H1 (cell line): ENCODE measurements around the gene PLIN1. TPM values are rescaled to one million over a fixed set of nuclear protein-coding genes. Genes with fewer than 3 reads are reported as not detected.
"Not testable (repeated sequence)": the region's sequence is repeated elsewhere in the genome, so short reads cannot be mapped to it uniquely, and the experiment has no call there.

ENCODE experiments used
- CTCF ChIA-PET: fragments of 300-600 bp; sonication (Branson Sonifier 250); formaldehyde crosslinking; loops from one replicate; lab custom pipeline; 2021; ENCODE audit not compliant: partially characterized antibody; lab: Charles Lee
- POLR2A ChIA-PET: fragments of 300-600 bp; sonication (Branson Sonifier 250); formaldehyde crosslinking; loops from one replicate; lab custom pipeline; 2021; ENCODE audit warnings: inconsistent platforms; ENCODE audit not compliant: partially characterized antibody; lab: Charles Lee
- DNase-seq, 2 experiments: peaks; one replicate each; pipeline versions ENCODE4 v3.0.0 to v3.0.0-alpha.2; 2010 to 2022; ENCODE audit warnings: low spot score in 2 of 2, low read depth in 1 of 2, mixed read lengths in 1 of 2
- FAIRE-seq: peaks from 2 replicates; lab custom pipeline; 2011; peaks lifted over from hg19 to GRCh38; lab: Jason Lieb, UNC
- H2AFZ ChIP-seq: 2 replicates; pipeline ENCODE4 v1.8.1; 2012; ENCODE audit warnings: low read length, inconsistent platforms
- H2AK5ac ChIP-seq: 2 replicates; pipeline ENCODE4 v1.6.1; 2013; ENCODE audit warnings: low read depth, low read length
- H2BK120ac ChIP-seq: replicated peaks from 2 replicates; pipeline ENCODE3; 2013; ENCODE audit warnings: low read depth, low read length, inconsistent platforms
- H2BK12ac ChIP-seq: 2 replicates; pipeline ENCODE4 v1.6.1; 2013; ENCODE audit warnings: low read depth, low read length
- H2BK15ac ChIP-seq: 2 replicates; pipeline ENCODE4 v1.6.1; 2013; ENCODE audit warnings: low read length
- H2BK20ac ChIP-seq: 2 replicates; pipeline ENCODE4 v1.6.1; 2013; ENCODE audit warnings: low read length
- H2BK5ac ChIP-seq: 2 replicates; pipeline ENCODE4 v1.6.1; 2013; ENCODE audit warnings: low read depth, low read length
- H3K14ac ChIP-seq: 2 replicates; pipeline ENCODE4 v1.6.1; 2013; ENCODE audit warnings: inconsistent platforms; ENCODE audit not compliant: insufficient read length
- H3K18ac ChIP-seq: 2 replicates; pipeline ENCODE4 v1.6.1; 2013; ENCODE audit warnings: low read length; ENCODE audit errors: extremely low read depth
- H3K23ac ChIP-seq: 2 replicates; pipeline ENCODE4 v1.6.1; 2013; ENCODE audit warnings: inconsistent platforms; ENCODE audit not compliant: insufficient read length
- H3K23me2 ChIP-seq: 2 replicates; pipeline ENCODE4 v1.6.1; 2013; ENCODE audit warnings: low read depth, low read length
- H3K27ac ChIP-seq: 2 replicates; pipeline ENCODE4 v1.6.1; 2011; ENCODE audit warnings: low read depth, low read length, inconsistent platforms
- H3K27me3 ChIP-seq, 4 experiments: replicated peaks in 1 of 4; 1 replicate in 1 of 4; 2 replicates in 3 of 4; pipeline versions ENCODE4 v1.6.1 to v1.8.1; 2011 to 2013; ENCODE audit warnings: low read length in 3 of 4, mild to moderate bottlenecking in 3 of 4, inconsistent platforms in 2 of 4, mixed read lengths in 2 of 4, moderate library complexity in 1 of 4; ENCODE audit not compliant: control insufficient read depth in 3 of 4, insufficient read depth in 3 of 4; ENCODE audit errors: extremely low read depth in 1 of 4
- H3K36me3 ChIP-seq, 4 experiments: 2 replicates each; pipeline versions ENCODE4 v1.6.1 to v1.8.1; 2011 to 2013; ENCODE audit warnings: mild to moderate bottlenecking in 4 of 4, low read length in 3 of 4, moderate library complexity in 2 of 4, control low read depth in 1 of 4, inconsistent platforms in 1 of 4; ENCODE audit not compliant: insufficient read depth in 4 of 4, control insufficient read depth in 2 of 4
- H3K4ac ChIP-seq: replicated peaks from 2 replicates; pipeline ENCODE3; 2013; ENCODE audit warnings: low read length, low read depth, mixed read lengths, inconsistent platforms; ENCODE audit not compliant: insufficient read length
- H3K4me1 ChIP-seq, 4 experiments: replicated peaks in 1 of 4; 1 replicate in 1 of 4; 2 replicates in 3 of 4; pipeline versions ENCODE4 v1.6.1 to v1.8.1; 2011 to 2013; ENCODE audit warnings: low read length in 3 of 4, inconsistent platforms in 2 of 4, mixed read lengths in 1 of 4; ENCODE audit not compliant: insufficient read depth in 4 of 4, control insufficient read depth in 3 of 4
- H3K4me2 ChIP-seq, 2 experiments: 2 replicates each; pipeline versions ENCODE4 v1.6.1 to v1.8.1; 2011 to 2013; ENCODE audit warnings: low read depth in 2 of 2, low read length in 2 of 2, control low read depth in 1 of 2, inconsistent platforms in 1 of 2, mild to moderate bottlenecking in 1 of 2; ENCODE audit not compliant: insufficient read depth in 1 of 2
- H3K4me3 ChIP-seq, 4 experiments: fragments of 200-600, 300-600 bp in 1 of 4; sonication (generic), shearing (Covaris generic), sonication (Bioruptor Twin) in 1 of 4; 2 replicates each; pipeline versions ENCODE4 v1.5.1 to v1.8.1; 2011 to 2016; ENCODE audit warnings: low read length in 4 of 4, low read depth in 3 of 4, control low read depth in 2 of 4, inconsistent platforms in 2 of 4, mild to moderate bottlenecking in 2 of 4, mixed read lengths in 1 of 4, moderate library complexity in 1 of 4; ENCODE audit not compliant: insufficient read depth in 2 of 4; ENCODE audit errors: extremely low read depth in 1 of 4
- H3K56ac ChIP-seq: replicated peaks from 2 replicates; pipeline ENCODE3; 2013; ENCODE audit warnings: low read depth, mild to moderate bottlenecking, mixed read lengths, low read length, inconsistent platforms; ENCODE audit not compliant: insufficient read length
- H3K79me1 ChIP-seq: 2 replicates; pipeline ENCODE4 v1.6.1; 2013; ENCODE audit warnings: low read depth, low read length, control low read depth
- H3K79me2 ChIP-seq, 2 experiments: 2 replicates each; pipeline versions ENCODE4 v1.6.1 to v1.8.1; 2012 to 2013; ENCODE audit warnings: low read length in 2 of 2, mild to moderate bottlenecking in 2 of 2, inconsistent platforms in 1 of 2; ENCODE audit not compliant: insufficient read depth in 2 of 2, control insufficient read depth in 1 of 2
- H3K9ac ChIP-seq, 4 experiments: replicated peaks in 1 of 4; 1 replicate in 1 of 4; 2 replicates in 3 of 4; pipeline versions ENCODE4 v1.6.1 to v1.8.1; 2011 to 2013; ENCODE audit warnings: low read depth in 3 of 4, low read length in 3 of 4, control low read depth in 2 of 4, mild to moderate bottlenecking in 2 of 4, moderate library complexity in 2 of 4, inconsistent platforms in 1 of 4; ENCODE audit errors: extremely low read depth in 1 of 4
- H3K9me3 ChIP-seq, 2 experiments: 2 replicates each; pipeline versions ENCODE4 v1.6.1 to v1.8.1; 2012 to 2013; ENCODE audit warnings: mild to moderate bottlenecking in 2 of 2, moderate library complexity in 2 of 2, control low read depth in 1 of 2, inconsistent platforms in 1 of 2, low read depth in 1 of 2, low read length in 1 of 2, mixed read lengths in 1 of 2; ENCODE audit not compliant: insufficient read depth in 2 of 2
- H4K20me1 ChIP-seq, 2 experiments: replicated peaks in 1 of 2; 2 replicates each; pipeline versions ENCODE3 to v1.8.1; 2011 to 2013; ENCODE audit warnings: inconsistent platforms in 2 of 2, low read length in 2 of 2, mild to moderate bottlenecking in 1 of 2; ENCODE audit not compliant: insufficient read depth in 2 of 2, control insufficient read depth in 1 of 2
- H4K5ac ChIP-seq: 2 replicates; pipeline ENCODE4 v1.6.1; 2013; ENCODE audit warnings: low read length, low read depth, mixed read lengths, inconsistent platforms; ENCODE audit not compliant: insufficient read length
- H4K8ac ChIP-seq: 2 replicates; pipeline ENCODE4 v1.8.0; 2013; ENCODE audit warnings: mild to moderate bottlenecking, moderate library complexity, low read length, inconsistent platforms; ENCODE audit not compliant: insufficient read depth; ENCODE audit errors: extremely low read depth
- H4K91ac ChIP-seq: replicated peaks from 2 replicates; pipeline ENCODE3; 2013; ENCODE audit warnings: low read length, mixed read lengths, inconsistent platforms; ENCODE audit not compliant: insufficient read length
- WGBS, 2 experiments: shearing (Covaris generic) in 1 of 2; methylation state at CpG; one replicate each; pipeline versions ENCODE4 v1.1.6 to v1.1.7; 2013 to 2015; ENCODE audit warnings: low lambda C conversion rate in 2 of 2, mixed read lengths in 2 of 2, inconsistent platforms in 1 of 2, low coverage in 1 of 2, missing lambda C conversion rate in 1 of 2; ENCODE audit not compliant: insufficient replicate concordance in 2 of 2, insufficient coverage in 1 of 2, insufficient read length in 1 of 2; ENCODE audit errors: extremely low coverage in 1 of 2, missing lambda C conversion rate in 1 of 2; 5-methylcytosine and 5-hydroxymethylcytosine counted together
- polyA plus RNA-seq, 7 experiments: library from polyadenylated mRNA; depleted of rRNA in 3 of 7; stranded (reverse) in 5 of 7; unstranded in 2 of 7; fragments of >200 nt in 5 of 7; fragments of 200-250 nt in 2 of 7; gene quantifications; 1 replicate in 5 of 7; 2 replicates in 1 of 7; 4 replicates in 1 of 7; pipeline versions ENCODE4 v1.2.1 to v1.2.3, GENCODE V29; 2011 to 2013; ENCODE audit warnings: missing spikeins in 2 of 7, mixed read lengths in 2 of 7
- total RNA-seq: library from RNA; stranded (reverse); fragmentation: NEBNext Ultra II Directional; extraction: Animal tissue kit (Norgen Biotek cat#: 25700); gene quantifications from 2 replicates; pipeline ENCODE4 v1.2.1, GENCODE V29; 2021

PLIN1 gene
- total and polyA plus RNA-seq, 2 of the 8 experiments (the other 6 are each of a cell fraction or from before 2014, with no cell fraction given), result 0.33 TPM; not detected in 1

DNA sequence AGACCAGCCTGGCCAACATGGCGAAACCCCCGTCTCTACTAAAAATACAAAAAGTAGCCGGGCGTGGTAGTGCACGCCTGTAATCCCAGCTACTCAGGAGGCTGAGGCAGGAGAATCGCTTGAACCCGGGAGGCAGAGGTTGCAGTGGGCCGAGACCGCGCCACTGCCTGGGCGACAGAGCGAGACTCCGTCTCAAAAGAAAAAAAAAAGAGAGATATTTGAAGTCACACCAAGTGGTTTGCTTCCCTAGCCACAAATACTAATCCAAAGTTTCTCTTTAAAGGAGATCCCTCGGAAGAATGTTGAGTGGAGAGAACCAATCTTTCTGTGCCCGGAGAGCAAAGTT is 10.7 kb upstream of the PLIN1 start:
- DNase-seq, H2BK20ac ChIP-seq, H3K79me2 ChIP-seq, H3K56ac ChIP-seq, H4K8ac ChIP-seq, H3K14ac ChIP-seq, H3K4me1 ChIP-seq, H3K23ac ChIP-seq, H3K9ac ChIP-seq, POLR2A ChIA-PET, H2BK5ac ChIP-seq, H3K79me1 ChIP-seq, H3K27ac ChIP-seq, H3K23me2 ChIP-seq, H2BK12ac ChIP-seq, H4K5ac ChIP-seq, H2BK120ac ChIP-seq, H2AK5ac ChIP-seq, H3K18ac ChIP-seq, FAIRE-seq, H3K9me3 ChIP-seq, H3K27me3 ChIP-seq, H2BK15ac ChIP-seq, H4K91ac ChIP-seq, H3K36me3 ChIP-seq, H4K20me1 ChIP-seq, H3K4ac ChIP-seq: not testable (repeated sequence)
- CTCF ChIA-PET, result interaction anchor here (2.0 kb wide), 1 partner anchor 18 kb away, joined by 11 read pairs; no protein-coding TSS in a partner anchor
- WGBS, 2 experiments, result 72% methylated on average over 14 of the region's 15 CpGs; no CpG with 5 or more reads in 1 of the 2 experiments
- Histone ChIP-seq H3K4me2 (peak overlapping the region; percentile 63 to 74), H3K4me3 (peak overlapping the region; percentile 43 to 88 (median 82)), H2AFZ (peak overlapping the region; percentile 86)
